ENCODE data around the gene FHDC1.

FHDC1 gene

DNA sequence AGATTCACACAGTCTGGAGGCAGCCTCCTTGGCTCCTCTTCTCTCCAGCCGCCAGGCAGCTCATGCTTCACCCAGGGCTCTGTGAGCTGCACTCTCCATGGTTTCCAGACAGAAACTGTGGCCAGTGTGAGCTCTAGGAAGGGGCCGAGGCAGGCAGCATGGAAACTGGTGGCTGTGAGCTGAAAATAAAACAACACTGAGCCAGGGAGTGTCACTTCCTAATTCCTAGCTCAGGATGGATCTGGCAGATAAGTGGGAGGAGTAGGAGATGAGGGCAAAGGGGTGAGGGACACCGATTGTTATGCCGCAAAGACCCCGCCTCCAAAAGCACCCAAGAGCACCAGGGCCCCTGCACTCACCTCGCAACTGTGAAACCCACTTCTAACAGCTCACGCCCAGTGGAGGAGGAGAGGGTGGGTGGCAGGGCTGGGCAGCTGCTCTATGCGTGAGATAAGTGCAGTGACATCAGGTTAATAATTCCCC lies 69.8 kb downstream of the FHDC1 start:
- DNase-seq (ENCODE audit: low read depth): no peak

DNA sequence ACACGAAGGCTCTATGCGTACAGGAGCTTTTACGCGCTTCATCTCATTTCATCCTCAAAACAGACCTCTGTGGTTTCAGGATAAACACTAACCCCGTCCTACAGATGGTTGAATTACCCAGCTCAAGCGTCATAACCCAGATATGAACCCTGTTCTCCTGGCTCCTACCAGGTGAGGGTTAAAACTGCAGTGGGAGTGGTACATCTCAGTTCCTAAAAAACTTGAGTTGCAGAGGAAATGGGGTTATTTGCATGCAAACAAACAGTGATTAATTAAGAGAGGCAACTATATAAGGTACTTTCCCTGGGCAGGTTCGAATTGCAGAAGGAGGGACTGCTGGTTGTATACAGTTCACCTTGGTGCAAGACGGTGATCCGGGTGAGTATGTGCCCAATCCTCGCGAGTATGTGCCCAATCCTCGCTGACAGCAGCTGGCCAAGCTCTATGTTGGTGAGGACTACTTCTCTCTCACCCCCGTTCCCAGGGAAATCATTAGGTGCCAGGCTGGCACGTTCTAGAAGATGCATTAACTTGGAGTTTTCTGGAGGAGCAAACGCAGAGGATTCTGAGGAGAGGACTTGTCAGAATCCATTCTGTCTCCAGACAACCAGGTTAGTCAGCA lies 72.6 kb downstream of the FHDC1 start:
- DNase-seq (ENCODE audit: low read depth): no peak

DNA sequence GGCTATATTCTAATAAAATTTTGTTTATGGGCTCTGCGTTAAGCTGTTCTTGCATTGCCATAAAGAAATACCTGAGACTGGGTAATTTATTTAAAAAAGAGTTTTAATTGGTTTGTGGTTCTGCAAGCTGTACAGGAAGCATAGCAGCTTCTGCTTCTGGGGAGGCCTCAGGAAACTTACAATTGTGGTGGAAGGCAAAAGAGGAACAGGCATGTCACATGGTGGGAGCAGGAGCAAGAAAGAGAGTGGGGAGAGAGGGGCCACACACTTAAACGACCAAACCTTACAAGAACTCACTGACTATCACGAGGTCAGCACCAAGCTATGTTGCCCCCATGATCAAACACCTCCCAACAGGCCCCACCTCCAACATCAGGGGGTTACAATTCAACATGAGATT lies 74.0 kb downstream of the FHDC1 start:
- DNase-seq (ENCODE audit: low read depth): no peak

DNA sequence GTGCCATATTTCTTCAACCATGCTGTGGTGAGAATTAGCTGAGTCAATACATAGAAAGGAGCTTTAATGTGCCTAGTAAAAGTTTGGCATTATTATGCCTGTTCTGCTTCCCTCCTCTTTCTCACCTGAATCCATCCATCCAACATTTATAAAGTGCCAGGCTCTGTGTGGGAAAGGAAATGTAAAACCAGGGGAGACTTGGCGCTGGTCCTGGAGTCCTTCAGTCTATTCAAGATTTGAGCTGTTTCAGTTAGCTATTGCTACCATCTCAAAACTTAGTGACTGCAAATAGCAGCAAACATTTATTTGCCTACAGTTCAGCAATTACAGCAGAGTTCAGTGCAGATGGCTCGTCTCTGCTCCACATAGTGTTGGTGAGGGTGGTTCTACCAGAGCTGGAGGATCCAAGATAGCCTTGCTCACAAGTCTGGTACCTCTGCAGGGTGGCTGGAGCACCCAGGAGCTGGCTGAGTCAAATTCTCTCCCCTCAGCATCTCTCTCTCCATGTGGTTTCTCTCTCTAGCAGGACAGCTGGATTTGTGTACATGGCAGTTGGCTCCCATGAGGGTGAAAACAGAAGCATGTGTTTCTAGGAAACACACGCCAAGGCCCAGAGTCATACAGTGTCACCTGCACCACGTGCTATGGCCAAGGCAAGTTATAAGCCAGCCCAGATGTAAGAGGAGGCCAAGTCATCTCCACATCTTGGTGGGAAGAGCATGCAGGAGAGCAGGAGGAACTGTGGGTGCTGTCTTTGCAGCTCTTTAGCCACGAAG lies 77.3 kb downstream of the FHDC1 start:
- DNase-seq (ENCODE audit: low read depth): no peak

DNA sequence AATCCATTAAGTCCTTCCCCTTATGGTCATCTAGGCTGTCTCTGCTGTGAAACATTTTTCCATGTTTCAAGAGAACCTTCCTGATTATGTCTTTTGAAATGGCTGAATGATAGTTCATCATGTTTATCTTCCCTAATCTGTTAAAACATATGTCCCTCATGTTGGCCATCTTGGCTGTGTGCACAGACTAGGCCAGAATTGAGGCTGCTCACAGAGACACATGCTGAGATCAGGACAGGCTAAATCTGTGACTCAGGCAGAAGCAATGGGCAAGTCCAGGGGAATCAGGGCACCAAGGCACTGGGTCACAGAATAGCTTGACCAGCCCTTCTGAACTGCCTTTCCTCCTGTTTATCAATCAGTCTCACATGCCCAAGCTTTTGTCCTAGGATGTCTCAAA lies 78.3 kb downstream of the FHDC1 start:
- no peak for DNase-seq (ENCODE audit: low read depth)

DNA sequence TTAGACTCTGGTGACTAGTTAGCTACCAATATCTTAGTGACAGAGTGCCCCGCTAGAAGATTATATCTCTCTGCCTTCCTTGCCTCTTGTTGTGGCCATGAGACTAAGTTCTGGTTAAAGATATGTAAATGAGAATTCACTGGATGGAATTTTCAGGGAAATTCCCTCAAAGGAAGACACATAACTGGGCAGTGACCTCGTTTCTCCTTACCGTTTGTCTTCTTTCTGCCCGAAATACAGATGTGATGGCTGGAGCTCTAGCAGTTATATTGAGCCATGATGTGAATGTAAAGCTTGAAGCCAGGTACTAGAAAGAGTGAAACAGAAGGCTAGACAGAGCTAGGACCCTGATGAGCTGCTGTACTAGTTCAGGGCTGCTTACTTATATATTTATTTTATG lies 80.5 kb downstream of the FHDC1 start:
- DNase-seq (ENCODE audit: low read depth): no peak

DNA sequence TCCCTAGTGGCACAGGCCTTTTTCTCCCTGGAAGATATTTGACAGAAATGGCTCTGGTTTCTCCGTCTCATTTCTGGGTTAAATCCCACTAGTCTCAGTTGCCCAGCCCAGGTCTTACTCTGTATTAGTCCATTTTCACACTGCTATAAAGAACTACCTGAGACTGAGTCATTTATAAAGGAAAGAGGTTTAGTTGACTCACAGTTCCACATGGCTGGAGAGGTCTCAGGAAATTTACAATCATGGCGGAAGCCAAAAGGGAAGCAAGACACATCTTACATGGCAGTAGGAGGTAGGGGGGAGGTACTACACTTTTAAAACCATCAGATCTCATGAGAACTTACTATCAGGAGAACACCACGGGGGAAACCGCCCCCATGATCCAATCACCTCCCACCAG lies 81.9 kb downstream of the FHDC1 start:
- DNase-seq (ENCODE audit: low read depth): no peak

DNA sequence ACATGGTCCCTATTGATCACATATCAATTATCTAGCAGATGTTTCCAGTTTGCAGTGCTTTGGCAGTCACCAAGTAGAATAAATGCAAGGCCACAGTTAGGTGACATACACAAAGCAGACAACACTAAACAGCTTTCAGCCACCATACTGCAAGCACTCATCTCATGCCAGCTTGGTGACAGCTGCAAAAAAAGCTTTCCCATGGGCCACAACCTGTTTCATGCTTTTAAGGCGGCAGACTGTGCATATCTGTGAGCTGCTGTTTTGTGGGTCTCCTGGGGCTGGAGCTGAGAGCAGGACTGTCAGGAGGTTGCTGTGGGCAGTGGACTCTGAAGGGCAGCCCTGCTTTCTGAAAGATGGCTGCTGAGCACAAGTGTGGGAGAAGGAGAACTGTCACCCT lies 82.6 kb downstream of the FHDC1 start:
- DNase-seq (ENCODE audit: low read depth): no peak

DNA sequence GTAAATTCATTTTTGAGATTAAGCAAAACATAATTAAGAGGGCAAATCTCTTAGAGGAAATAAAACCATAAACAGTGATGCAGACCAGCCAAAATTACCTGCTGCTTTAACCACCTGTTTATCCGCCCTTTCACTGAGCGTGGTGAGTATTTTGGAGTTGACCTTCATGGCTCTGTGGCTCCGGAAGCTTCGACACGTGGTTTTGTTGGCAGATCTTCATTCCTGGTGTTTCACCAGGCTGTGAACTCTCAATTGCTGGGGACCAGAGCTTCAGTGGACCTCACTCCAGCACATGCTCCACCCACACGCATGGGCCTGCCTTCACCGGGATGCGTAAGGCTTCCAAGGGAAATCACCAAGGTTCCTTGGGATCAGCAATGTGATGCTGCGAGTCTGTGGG lies 83.8 kb downstream of the FHDC1 start:
- DNase-seq (ENCODE audit: low read depth): no peak

DNA sequence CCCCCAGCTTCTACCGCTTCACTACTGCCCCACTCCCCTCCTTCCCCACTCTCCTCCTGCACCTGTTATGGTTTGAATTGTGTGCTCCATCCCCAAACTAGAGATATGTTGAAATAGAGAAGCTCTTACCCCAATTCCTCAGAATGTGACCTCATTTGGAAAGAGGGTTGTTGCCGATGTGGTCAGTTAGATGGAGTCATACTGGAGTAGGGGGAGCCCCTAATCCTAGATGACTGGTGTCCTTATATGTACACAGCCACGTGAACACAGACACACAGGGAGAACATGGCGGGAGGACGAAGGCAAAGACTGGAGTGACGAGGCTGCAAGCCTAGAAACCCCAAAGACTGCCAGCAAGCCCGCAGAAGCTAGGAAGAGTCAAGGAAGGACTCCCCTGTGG lies 84.3 kb downstream of the FHDC1 start:
- no peak for DNase-seq (ENCODE audit: low read depth)

DNA sequence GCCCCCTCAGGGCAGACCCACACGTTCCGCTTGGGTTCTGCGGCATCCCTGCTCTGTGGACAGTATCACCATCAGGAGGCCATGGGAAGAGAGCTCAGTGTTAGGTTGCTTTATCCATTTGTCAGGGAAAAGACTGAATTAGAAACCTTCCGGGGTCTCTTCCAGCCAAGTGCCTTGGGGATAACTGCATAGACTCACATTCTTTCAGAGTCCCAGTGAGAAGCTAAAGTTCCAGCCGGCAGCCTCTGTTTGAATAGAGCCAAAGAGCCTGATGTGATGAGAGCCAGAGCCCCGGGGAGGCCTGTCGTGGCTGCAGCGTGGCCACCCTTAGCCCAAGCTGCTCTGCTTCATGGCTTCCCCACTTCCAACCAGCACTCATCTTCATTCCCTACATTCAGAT lies 85.2 kb downstream of the FHDC1 start:
- no peak for DNase-seq (ENCODE audit: low read depth)

DNA sequence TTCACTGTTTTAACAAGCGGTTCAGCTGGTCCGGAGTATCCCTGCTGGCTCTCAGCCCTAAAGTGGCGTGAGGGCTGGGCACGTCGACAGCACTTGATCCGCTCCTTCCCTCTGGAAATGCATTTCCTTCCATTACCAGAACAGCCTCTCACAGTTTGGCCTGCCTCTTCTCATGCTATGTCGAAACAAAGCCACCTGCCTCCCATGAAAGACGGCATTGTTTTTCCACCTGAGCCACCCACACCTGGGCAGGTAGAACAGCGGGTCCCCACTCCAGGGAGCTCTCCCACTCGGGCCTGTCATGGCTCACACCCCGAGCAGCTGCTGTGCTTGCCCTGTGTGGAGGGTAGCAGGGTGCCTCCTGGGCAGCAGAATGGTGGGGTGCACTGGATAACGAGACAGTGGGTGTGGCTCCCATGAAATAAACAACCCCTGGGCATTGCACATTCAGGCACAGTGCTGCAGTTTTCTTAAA lies 86.2 kb downstream of the FHDC1 start:
- DNase-seq (ENCODE audit: low read depth): no peak

DNA sequence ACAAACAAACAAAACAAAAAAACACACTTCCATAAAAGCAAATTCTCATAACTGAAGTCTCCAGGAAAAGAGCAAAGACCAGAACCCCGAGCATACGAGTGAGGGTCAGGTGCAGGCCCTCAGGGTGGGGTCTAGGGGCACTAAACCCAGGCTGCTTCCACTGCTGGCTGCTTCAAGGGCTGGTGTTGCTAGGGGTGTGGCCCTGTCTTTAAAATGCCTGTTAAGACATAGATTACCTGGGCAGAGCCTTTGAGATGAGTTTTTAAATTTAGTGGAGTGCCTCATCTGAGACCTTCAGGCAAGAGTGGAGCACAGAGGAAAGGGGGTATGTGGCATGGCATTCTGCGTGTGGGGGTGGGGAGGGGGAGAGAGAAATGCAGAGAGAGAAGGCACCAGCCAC lies 87.0 kb downstream of the FHDC1 start:
- DNase-seq (ENCODE audit: low read depth): no peak

DNA sequence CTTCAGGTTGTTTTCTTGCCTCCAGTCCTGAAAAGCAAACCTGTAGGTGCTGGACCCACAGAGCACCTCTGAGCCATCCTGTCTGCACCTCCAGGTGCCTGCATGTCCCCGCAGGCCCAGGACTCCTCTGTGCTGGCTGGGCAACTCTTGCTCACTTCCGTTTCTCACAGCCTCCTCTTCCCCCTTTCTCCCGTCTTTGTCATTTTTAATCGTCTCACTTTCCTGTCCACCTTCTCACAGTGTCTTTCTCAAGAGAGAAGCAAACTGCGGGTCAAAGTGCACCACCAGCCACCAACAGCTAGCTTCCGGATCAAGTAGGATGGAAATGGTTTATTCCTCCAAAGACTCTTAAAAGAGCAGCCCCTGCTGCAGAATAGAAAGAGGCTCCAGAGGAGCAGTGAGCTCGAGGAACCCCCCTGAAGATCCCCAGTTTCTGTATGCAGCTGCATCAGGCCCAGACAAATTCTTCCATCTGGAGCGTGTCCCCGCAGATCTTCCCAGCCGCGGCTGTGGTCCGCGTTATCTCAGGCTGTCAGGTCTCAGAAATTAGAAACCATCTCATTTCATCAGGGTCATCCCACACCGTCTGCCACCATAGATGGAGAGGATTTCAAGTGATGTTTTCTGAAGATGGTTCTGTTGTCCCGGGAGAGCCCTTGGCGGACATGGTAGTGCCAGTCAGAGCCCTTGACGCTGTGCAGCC lies 87.7 kb downstream of the FHDC1 start:
- DNase-seq (ENCODE audit: low read depth): peak; percentile 87

DNA sequence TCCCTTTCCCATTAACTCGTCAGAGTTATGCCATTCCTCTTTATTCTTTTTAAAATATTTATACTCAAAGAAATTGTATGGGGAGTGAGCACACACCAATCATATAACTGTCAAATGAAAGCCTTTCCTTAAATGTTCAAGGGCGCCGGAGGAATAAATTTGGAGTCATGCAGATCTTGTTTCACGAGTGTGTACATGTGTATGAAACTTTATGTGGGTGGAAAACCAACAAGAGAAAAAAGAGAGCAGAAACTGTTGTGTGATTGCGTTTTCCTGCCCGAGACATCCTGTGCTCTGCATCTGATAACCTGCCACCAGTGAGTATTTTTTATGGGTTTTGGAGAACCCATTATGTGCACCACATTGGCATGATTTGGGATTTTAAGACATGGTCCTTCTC lies 88.3 kb downstream of the FHDC1 start:
- DNase-seq (ENCODE audit: low read depth): no peak

DNA sequence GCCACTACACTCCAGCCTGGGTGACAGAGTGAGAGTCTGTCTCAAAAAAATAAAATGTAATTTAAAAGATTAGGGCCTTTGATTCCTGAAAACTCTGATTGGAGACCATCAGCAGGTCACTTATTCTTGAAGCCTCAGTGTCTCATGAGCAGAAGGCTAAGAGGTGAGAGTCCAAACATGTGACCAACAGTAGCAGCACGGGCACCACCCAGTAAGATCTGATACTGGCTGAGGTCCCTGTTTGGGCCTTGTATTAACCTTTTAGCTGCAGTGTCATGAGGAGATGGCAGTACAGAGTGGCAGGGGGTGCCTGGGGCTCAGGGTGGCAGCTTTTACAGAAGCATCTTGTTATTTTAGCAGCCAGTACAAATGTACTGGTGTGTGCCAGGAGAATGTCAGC lies 89.3 kb downstream of the FHDC1 start:
- no peak for DNase-seq (ENCODE audit: low read depth)

DNA sequence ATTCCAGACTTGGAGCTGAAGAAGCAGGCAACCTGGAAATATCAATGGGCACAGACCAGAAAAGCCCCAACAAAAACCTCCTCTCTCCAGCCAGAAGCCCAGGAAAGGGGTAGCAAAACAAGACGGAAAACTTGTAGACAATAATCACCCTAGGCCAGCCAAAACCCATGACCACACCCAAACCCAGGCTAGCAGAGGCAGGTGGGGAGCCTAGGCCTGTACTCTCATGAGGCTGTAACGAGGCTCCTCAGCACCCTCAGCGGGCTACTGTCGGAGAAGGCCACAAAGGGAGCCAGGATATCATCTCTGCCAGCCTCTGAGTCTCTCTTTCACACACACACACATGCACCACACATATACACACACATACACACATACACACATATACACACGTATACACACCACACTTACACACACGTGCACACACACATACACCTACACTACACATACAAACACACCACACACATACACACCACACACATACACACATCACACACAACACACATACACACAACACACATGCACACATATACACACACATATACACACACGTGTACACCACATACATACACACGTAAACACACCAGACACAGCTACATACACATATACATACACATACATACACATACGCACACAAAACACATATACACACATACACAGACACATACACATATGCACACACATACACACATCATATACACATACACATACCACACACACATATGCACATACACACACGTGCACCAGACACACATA lies 90.6 kb downstream of the FHDC1 start:
- DNase-seq (ENCODE audit: low read depth): no peak

DNA sequence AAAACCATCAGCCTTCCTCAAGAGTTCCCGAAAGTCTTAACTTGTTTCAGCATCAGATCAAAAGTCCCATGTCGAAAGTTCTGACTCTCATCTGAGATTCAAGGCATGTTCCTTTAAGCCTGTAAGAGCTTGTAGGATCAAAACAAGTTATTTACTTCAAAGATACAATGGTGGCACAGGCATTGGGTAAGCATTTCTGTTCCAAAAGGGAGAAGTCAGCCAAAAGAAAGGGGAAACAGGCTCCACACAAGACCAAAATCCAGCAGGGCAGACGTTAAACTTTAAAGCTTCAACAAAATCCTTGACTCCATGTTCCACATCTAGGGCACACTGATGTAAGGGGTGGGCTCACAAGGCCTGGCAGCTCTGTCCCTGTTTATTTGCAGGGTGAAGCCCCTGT lies 91.7 kb downstream of the FHDC1 start:
- no peak for DNase-seq (ENCODE audit: low read depth)

DNA sequence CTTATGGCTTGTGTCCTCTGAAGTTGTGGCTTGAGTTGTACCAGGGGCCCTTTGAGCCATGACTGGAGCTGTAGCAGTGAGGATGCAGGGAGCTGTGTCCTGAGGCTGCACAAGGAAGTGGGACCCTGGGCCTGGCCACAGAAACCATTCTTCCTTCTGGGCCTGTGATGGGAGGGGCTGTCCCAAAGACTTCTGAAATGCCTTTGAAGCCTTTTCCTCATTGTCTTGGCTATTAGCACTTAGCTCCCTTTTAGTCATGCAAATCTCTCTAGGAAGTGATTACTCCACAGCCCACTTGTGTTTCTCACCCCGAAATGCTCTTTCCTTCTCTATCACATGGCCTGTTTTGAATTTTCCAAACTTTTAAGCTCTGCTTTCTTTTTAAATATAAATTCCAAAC lies 92.4 kb downstream of the FHDC1 start:
- DNase-seq (ENCODE audit: low read depth): no peak

Measured in CMK (cell line).